ENCODE results near the gene OTOF. TPM values are rescaled to one million over a fixed set of nuclear protein-coding genes. Genes with fewer than 3 reads are reported as not detected.
A peak's percentile ranks its signal among the peaks of the same experiment; 100 is the strongest.

OTOF gene
- total and polyA plus RNA-seq, 2 of the 13 experiments (the other 11 are each of a cell fraction or from before 2014, with no cell fraction given), result 0.04 TPM; not detected in 1

- intact Hi-C loops (cut with micrococcal nuclease; ENCODE audit: unreplicated experiment), result no loop called here
- peaks cover 3 to 74% of the 10 kb centered on the region in 2 experiments for H3K27me3 ChIP-seq (ENCODE audit: control insufficient read depth in 1 of 2, insufficient read depth in 2 of 2, low read length in 2 of 2)
- 0 out of 2 replicates have a peak, but pooled peaks have one; percentile 25 for TF ChIP-seq THAP11 (CRISPR knock-in tag; IDR thresholded peaks at IDR 0.05)
- no peak for TF ChIP-seq BCL6 (CRISPR knock-in tag; IDR thresholded peaks at IDR 0.05)
- TF ChIP-seq ZNF430 (CRISPR knock-in tag; IDR thresholded peaks at IDR 0.05), result 0 out of 2 replicates have a peak, but pooled peaks have one; percentile 51
- TF ChIP-seq PATZ1 (CRISPR knock-in tag; IDR thresholded peaks at IDR 0.05), result 0 out of 2 replicates have a peak, but pooled peaks have one; percentile 37
- 0 out of 2 replicates have a peak, but pooled peaks have one; percentile 16 for TF ChIP-seq TFDP2 (CRISPR knock-in tag; IDR thresholded peaks at IDR 0.05)
- TF ChIP-seq PTBP1 (IDR thresholded peaks at IDR 0.05; ENCODE audit: low read depth, low read length, poor library complexity, severe bottlenecking), result no peak
- TF ChIP-seq ZNF574 (CRISPR knock-in tag; IDR thresholded peaks at IDR 0.05), result peak; percentile 94
- no peak for TF ChIP-seq ELK4 (CRISPR knock-in tag; IDR thresholded peaks at IDR 0.05; ENCODE audit: borderline replicate concordance)
- TF ChIP-seq SP1 (IDR thresholded peaks at IDR 0.05), result no peak
- TF ChIP-seq SP1 (CRISPR knock-in tag; IDR thresholded peaks at IDR 0.05), result peak; percentile 70
- no peak for TF ChIP-seq REST (IDR thresholded peaks at IDR 0.05; ENCODE audit: borderline replicate concordance in 1 of 2, low read depth in 1 of 2, low read length in 2 of 2)
Observed at GRCh38 chr2:26503231-26503880, 25.4 kb upstream of the OTOF start.

More at GRCh38 chr2:26503231-26503880, 25.4 kb upstream of the OTOF start:
- peak; percentile 61 for DNase-seq (ENCODE audit: low spot score)
- Histone ChIP-seq H4K20me1 (ENCODE audit: insufficient read depth, low read length) (no peaks in the 10 kb centered on the region; the same call in 1 of the 2 replicates), H3K4me1 (ENCODE audit: insufficient read depth, low read length) (peaks cover 10% of the 10 kb centered on the region), H3K79me2 (ENCODE audit: insufficient read depth, low read length) (no peaks in the 10 kb centered on the region), H3K4me3 (replicated peaks in 1 of 3; ENCODE audit: insufficient read depth in 1 of 3, low read depth in 2 of 3, low read length in 3 of 3) (peak overlapping the region in 2 of 3 experiments; percentile 7 to 62; a peak in 1 of 6 replicates), H3K36me3 (replicated peaks in 1 of 2; ENCODE audit: control insufficient read depth in 1 of 2, insufficient read depth in 2 of 2, low read length in 2 of 2) (no peaks in the 10 kb centered on the region), H3K9ac (ENCODE audit: insufficient read depth, low read depth, low read length) (no peak overlapping the region), H3K27ac (ENCODE audit: extremely low read length, insufficient read depth, low read length) (no peak overlapping the region), H3K9me3 (ENCODE audit: low read length) (no peaks in the 10 kb centered on the region), H2AFZ (ENCODE audit: low read length) (no peak overlapping the region), H3K4me2 (ENCODE audit: low read depth, low read length) (peak overlapping the region; percentile 67)
- ATAC-seq, result peak; percentile 95
- ChIA-PET CTCF (ENCODE audit: low intra/inter-chr PET ratio, low total read pairs) (interaction anchor here (0.8 to 1.2 kb wide), 2 partner anchors 74 to 75 kb away, joined by 3 to 4 read pairs; no protein-coding TSS in a partner anchor), POLR2A (no interaction called here)
- 13% methylated on average over 31 of the region's 41 CpGs for WGBS (ENCODE audit: low lambda C conversion rate)
- in situ Hi-C loops (cut with HindIII; ENCODE audit: extremely low pct_ligation_motif_present, low pct_unique_long_range_greater_than_20kb), result no loop called here
- no TSS peak for BruUV-seq (replicated peaks)
- FAIRE-seq, result no peak

All from HepG2 (cell line).